HG02571 (cell line): Measurements from ENCODE around the gene KIF13A.
"Not testable (repeated sequence)": the region's sequence is repeated elsewhere in the genome, so short reads cannot be mapped to it uniquely, and the experiment has no call there.

Source experiments
- ATAC-seq: cut with Tn5 transposase; IDR thresholded peaks from one replicate; pipeline ENCODE4 v1.9.1; 2021; ENCODE audit warnings: mild to moderate bottlenecking, moderate library complexity; ENCODE audit not compliant: unreplicated experiment

The KIF13A gene

GRCh38 chr6:17999425-17999824 lies 12.0 kb upstream of the KIF13A start:
- no peak for ATAC-seq

- no peak for ATAC-seq
Observed at GRCh38 chr6:17998442-17998841, 11.0 kb upstream of the KIF13A start.

- no peak for ATAC-seq
Observed at GRCh38 chr6:17998003-17998402, 10.6 kb upstream of the KIF13A start.

DNA sequence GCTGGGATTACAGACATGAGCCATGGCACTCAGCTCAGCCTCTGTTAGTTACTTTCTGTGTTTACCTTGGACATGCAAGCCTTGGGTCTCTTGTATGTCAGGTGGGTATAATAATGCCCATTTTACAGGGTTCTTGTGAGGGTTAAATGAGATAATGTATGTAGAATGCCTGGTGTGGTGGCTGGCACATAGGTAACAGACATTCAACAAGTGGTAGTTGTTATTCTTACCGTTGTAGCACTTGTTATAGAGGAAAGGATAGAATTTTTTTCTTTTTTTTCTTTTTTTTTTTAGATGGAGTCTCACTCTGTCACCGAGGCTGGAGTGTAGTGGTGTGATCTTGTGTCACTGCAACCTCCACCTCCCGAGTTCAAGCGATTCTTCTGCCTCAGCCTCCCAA lies 8.0 kb upstream of the KIF13A start:
- ATAC-seq = no peak

GRCh38 chr6:17994019-17994418 lies 6.6 kb upstream of the KIF13A start:
- ATAC-seq = no peak

- no peak for ATAC-seq
Observed at GRCh38 chr6:17988422-17988944, 1.0 kb upstream of the KIF13A start.

DNA sequence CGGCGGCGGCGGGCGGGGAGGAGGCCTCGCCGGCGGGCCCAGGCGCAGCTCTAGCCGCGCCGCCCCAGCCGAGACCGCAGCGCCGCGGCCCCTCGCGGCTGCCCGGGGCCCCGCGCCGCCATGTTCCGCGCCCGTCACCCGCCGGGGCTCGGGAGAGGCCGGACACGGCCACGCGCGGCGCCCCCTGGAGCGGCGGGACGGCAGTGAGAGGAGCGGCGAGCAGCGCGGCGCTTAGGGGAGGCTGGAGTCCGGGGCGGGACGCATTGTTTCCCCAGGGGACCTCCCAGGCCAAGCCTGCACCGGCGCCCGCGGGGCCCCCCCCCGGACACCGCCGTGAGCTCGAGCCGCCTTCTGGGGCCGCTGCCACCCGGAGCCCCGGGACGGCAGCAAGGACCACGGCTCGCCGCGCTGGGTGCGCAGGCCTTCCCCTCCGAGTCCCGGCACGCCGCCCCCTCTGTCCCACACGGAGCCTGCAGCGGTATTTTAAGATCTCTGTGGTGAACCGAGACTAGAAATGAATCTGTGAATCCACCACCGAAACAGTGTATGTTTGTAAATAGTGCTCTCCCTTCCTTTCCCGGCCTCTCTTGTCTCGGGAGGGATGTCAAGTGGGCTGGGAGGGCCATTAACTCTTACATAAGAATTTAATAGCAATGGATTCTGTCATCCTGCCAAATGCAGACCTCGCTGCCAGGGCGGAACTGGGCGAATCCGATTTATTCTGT lies 424 bp upstream of the KIF13A start:
- ATAC-seq = peak; percentile 72

- peak; percentile 20 for ATAC-seq
Observed at GRCh38 chr6:17986656-17987446, 584 bp downstream of the KIF13A start.

- no peak for ATAC-seq
Observed at GRCh38 chr6:17985934-17986655, 1.3 kb downstream of the KIF13A start.

GRCh38 chr6:17984812-17985670 lies 2.4 kb downstream of the KIF13A start:
- ATAC-seq = no peak

GRCh38 chr6:17984399-17984798 lies 3.0 kb downstream of the KIF13A start:
- ATAC-seq = no peak

DNA sequence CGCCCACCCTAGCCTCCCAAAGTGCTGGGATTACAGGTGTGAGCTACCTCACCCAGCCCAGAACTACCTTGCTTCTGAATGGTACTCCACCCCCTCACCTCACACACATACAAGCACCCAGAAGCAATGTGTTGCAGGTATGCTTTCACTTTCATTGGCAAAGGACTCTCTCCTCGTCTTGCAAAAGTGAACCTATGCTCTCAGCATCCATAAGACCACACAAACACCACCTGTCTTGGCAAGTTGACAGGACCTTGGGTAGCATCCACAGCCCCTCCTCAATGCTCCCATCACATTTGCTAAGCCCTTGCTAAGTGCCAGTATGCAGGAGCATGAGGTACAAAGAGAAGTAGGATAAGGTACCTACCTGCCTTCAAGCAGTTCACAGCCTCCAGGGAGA lies 3.7 kb downstream of the KIF13A start:
- ATAC-seq = no peak

GRCh38 chr6:17980329-17980728 lies 7.1 kb downstream of the KIF13A start:
- ATAC-seq = no peak

- no peak for ATAC-seq
Observed at GRCh38 chr6:17979479-17979878, 8.0 kb downstream of the KIF13A start.

- not testable (repeated sequence) for ATAC-seq
Observed at GRCh38 chr6:17976258-17976657, 11.2 kb downstream of the KIF13A start.

DNA sequence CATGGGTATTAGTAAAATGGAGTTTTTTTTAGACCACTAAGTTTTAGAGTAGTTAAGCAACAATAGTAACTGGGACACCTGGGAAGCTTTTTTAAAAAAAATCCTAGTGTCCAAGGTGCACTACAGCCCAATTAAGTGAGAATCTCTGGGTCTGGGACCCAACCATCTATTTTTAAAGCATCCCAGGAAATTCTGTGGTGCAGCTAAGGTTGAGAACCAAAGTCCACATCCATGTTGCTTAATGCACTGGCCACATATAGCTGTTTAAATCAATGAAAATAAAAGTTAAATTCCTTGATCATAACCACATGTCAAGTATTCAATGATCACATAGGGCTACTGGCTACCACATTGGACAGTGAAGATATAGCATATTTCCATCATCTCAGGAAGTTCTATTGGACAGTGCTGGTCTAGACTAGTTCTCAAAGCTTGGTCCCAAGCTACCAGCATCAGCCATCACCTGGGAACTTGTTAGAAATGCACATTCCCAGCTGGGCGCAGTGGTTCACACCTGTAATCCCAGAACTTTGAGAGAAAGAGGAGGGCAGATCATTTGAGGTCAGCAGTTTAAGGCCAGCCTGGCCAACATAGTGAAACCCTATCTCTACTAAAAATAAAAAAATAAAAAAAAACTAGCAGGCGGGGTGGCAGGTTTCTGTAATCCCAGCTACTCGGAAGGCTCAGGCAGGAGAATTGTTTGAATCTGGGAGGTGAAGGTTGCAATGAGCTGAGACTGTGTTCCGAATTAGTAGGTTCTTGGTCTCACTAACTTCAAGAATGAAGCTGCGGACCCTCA lies 12.7 kb downstream of the KIF13A start:
- ATAC-seq = no peak

GRCh38 chr6:17972978-17973622 lies 14.3 kb downstream of the KIF13A start:
- ATAC-seq = no peak

DNA sequence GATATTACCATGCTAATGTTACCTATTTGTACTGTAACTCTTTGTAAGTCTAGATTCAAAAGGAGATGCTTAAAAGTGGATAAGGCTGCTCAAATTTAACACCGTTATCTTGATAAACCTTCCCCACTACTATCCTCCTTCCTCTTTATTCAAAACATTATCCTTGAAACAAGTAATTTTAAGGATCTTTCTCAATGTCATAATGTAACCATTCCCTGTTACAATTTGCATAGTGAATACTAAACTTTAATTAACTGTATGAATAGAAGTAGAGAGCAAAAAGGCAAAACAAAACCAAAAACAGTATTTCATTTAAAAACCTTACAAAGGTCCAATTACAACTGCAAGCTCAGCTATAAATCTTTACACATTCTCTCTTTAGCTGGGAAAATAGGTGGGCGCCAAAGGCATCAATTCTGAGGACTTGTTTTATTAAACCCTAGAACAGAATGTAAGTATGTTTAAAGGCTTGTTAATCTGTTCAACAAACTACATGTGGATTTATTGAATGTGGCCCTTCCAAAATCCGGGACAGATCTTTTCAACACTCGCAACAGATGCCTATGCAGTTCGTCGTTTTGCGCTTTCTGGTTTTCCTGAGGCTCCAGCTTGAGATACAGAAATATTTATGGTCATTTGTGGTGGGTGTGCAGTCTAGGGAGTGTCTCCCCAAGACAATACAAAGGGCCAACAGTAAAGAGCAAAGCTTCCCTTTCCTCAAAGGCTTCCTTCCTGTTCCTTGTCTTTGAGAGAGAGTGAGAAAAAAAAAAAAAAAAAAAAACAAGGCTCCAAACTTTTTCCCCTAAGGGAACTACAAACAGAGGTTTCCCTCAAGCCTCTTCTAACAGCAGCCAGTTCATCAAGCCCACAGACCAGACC lies 15.1 kb downstream of the KIF13A start:
- ATAC-seq = no peak
